T-helper 2 cell treated with Interferon-gamma antibody and Interleukin-4, amounts not matched to agents 5 μg/mL and 100 μg/mL, for 36 hours (primary cell): ENCODE results near the gene HMX1.

Source experiments
- DNase-seq: peaks from one replicate; pipeline ENCODE4 v3.0.0; 2021; ENCODE audit warnings: low spot score
- H3K27ac Mint-ChIP-seq: one replicate; pipeline ENCODE4 v1.8.0; 2021; ENCODE audit warnings: mild to moderate bottlenecking, mixed read lengths
- H3K27me3 Mint-ChIP-seq: one replicate; pipeline ENCODE4 v1.8.0; 2021; ENCODE audit warnings: low read depth, mixed read lengths
- H3K36me3 Mint-ChIP-seq: one replicate; pipeline ENCODE4 v1.8.0; 2021; ENCODE audit warnings: low read depth, mixed read lengths
- H3K4me1 Mint-ChIP-seq: one replicate; pipeline ENCODE4 v1.8.0; 2021; ENCODE audit warnings: low read depth, mixed read lengths
- H3K4me3 Mint-ChIP-seq: one replicate; pipeline ENCODE4 v1.8.0; 2022; ENCODE audit warnings: mild to moderate bottlenecking, moderate library complexity, mixed read lengths
- H3K9me3 Mint-ChIP-seq: one replicate; pipeline ENCODE4 v1.8.0; 2021; ENCODE audit warnings: mixed read lengths

Gene HMX1

GRCh38 chr4:8892556-8893226 lies 21.1 kb upstream of the HMX1 start:
- no peak for DNase-seq
- no peak overlapping the region for H3K4me3 Mint-ChIP-seq
- H3K27ac Mint-ChIP-seq: no peak overlapping the region
- H3K4me1 Mint-ChIP-seq: no peaks in the 10 kb centered on the region
- H3K36me3 Mint-ChIP-seq: no peaks in the 10 kb centered on the region
- peaks cover 49% of the 10 kb centered on the region for H3K27me3 Mint-ChIP-seq
- H3K9me3 Mint-ChIP-seq: no peaks in the 10 kb centered on the region

DNA sequence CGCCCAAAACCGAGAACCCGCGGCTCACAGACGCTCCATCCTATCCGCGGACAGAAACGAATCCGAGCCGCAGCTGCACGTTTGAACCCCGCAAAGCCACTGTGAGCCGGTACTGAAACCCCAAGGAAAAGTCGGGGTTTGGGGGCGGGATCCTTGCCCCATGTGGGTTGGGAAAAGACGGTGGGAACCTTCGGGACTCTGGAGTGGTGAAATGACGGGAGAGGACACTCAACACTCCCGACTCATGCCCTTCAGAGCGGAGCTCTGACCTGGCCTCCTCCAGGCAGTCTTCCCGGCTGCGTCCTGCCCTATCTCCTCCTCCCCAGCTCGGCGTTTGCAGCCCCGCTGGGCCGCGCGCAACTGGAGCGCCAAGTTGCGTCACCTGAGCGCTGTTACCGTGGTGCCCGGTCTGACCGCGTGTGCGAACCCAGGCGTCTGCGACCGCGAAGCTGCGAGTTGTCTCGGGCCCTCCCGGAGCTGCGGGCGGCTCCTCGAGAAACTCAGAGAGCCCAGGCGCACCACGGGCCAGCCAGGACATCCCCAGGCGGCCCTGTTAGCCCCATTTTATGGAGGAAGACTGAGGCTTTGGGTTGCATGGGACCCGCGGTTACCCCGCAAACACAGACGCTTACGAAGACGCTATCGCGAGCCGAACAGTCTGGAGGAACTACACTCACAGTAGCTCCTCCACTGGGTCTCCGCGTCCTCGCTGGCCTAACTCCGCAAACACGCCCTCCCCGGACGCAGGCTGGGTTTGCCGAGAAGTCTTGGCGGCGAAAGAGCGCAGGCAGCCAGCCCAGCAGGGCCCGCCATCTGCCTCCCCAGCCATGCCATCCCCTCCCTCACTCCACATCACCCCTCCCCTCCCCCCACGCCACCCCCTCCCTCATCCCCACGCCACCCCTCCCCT lies 20.3 kb upstream of the HMX1 start:
- H3K9me3 Mint-ChIP-seq: no peaks in the 10 kb centered on the region
- H3K27ac Mint-ChIP-seq: no peak overlapping the region
- DNase-seq: no peak
- no peak overlapping the region for H3K4me3 Mint-ChIP-seq
- no peaks in the 10 kb centered on the region for H3K36me3 Mint-ChIP-seq
- no peaks in the 10 kb centered on the region for H3K4me1 Mint-ChIP-seq
- peaks cover 51% of the 10 kb centered on the region for H3K27me3 Mint-ChIP-seq

DNA sequence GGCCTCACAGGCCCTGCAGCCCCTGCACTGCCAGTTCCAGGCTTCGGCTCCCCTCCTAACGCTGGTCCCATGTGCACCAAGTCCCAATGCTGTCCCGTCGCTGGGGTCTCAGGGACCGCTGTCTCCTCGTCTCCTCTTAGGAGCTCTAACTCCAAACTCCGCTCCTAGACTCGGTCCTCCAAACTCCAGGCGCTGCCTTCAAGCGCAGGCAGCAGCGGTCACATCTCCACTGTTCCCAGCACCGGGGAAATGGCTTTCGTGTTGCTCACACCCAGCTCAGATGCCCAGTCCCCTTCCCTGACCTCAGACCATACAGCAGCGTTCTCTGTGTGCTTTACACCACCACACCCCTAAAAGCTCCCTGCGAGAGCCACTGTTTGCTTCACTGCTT lies 19.6 kb upstream of the HMX1 start:
- peaks cover 51% of the 10 kb centered on the region for H3K27me3 Mint-ChIP-seq
- H3K27ac Mint-ChIP-seq: no peak overlapping the region
- H3K36me3 Mint-ChIP-seq: no peaks in the 10 kb centered on the region
- no peaks in the 10 kb centered on the region for H3K4me1 Mint-ChIP-seq
- no peak for DNase-seq
- no peaks in the 10 kb centered on the region for H3K9me3 Mint-ChIP-seq
- no peak overlapping the region for H3K4me3 Mint-ChIP-seq

- Mint-ChIP-seq H3K9me3 (no peaks in the 10 kb centered on the region), H3K27ac (no peak overlapping the region), H3K4me3 (no peak overlapping the region), H3K4me1 (no peaks in the 10 kb centered on the region), H3K36me3 (no peaks in the 10 kb centered on the region), H3K27me3 (peaks cover 44% of the 10 kb centered on the region)
- no peak for DNase-seq
Observed at GRCh38 chr4:8888856-8889255, 17.2 kb upstream of the HMX1 start.

GRCh38 chr4:8886612-8887406 lies 15.2 kb upstream of the HMX1 start:
- H3K9me3 Mint-ChIP-seq: no peaks in the 10 kb centered on the region

DNA sequence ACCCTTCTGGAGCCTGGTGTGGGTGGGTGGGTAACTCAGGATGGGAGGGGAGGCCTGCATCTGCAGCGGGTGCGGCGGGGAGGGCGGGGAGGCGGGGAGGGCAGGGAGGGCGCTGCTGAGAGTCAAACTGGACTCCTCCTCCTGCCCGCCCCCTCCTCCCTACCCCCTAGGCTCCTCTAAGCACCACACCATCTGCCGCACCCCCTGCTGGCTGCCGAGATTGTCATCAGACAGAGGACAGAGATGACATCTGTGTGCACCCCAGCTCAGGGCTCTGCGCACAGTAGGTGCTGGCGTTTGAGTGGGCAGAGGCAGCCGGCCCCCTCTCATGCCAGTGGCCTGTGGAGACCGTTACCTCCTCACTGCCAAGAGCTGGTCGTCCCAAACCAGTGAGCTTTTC lies 10.6 kb upstream of the HMX1 start:
- no peak for DNase-seq
- no peak overlapping the region for H3K4me3 Mint-ChIP-seq
- H3K4me1 Mint-ChIP-seq: no peaks in the 10 kb centered on the region
- H3K27ac Mint-ChIP-seq: no peak overlapping the region
- no peaks in the 10 kb centered on the region for H3K36me3 Mint-ChIP-seq
- no peaks in the 10 kb centered on the region for H3K9me3 Mint-ChIP-seq
- H3K27me3 Mint-ChIP-seq: peaks cover 10% of the 10 kb centered on the region

More at GRCh38 chr4:8886612-8887406, 15.2 kb upstream of the HMX1 start:
- Mint-ChIP-seq H3K27ac (no peak overlapping the region), H3K4me3 (no peak overlapping the region), H3K4me1 (no peaks in the 10 kb centered on the region), H3K36me3 (no peaks in the 10 kb centered on the region), H3K27me3 (peaks cover 34% of the 10 kb centered on the region)
- DNase-seq: no peak

DNA sequence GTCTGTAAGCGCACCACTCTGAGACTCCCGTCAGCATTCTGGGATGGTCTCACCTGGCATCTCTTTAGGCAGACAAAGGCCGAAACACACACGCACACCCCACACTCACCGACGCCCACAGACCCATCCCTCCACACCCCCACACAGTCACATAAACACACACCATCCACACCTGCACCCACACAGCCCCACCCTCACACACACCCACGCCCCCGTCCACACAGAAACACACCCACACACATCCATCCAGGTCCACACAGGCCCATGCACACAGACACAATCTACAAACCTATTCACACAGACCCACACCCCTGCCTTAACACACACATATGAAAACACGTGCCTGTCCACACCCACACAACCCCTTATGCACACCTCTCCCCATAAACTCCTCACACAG lies 9.2 kb upstream of the HMX1 start:
- no peaks in the 10 kb centered on the region for H3K4me1 Mint-ChIP-seq
- no peak for DNase-seq
- H3K36me3 Mint-ChIP-seq: no peaks in the 10 kb centered on the region
- no peaks in the 10 kb centered on the region for H3K9me3 Mint-ChIP-seq
- H3K27me3 Mint-ChIP-seq: peaks cover 20% of the 10 kb centered on the region
- no peak overlapping the region for H3K27ac Mint-ChIP-seq
- no peak overlapping the region for H3K4me3 Mint-ChIP-seq

- no peak overlapping the region for H3K4me3 Mint-ChIP-seq
- peaks cover 32% of the 10 kb centered on the region for H3K27me3 Mint-ChIP-seq
- no peaks in the 10 kb centered on the region for H3K9me3 Mint-ChIP-seq
Observed at GRCh38 chr4:8879574-8879973, 7.9 kb upstream of the HMX1 start.

GRCh38 chr4:8878421-8878820 lies 6.8 kb upstream of the HMX1 start:
- H3K27me3 Mint-ChIP-seq: peaks cover 41% of the 10 kb centered on the region

More at GRCh38 chr4:8879574-8879973, 7.9 kb upstream of the HMX1 start:
- no peak overlapping the region for H3K27ac Mint-ChIP-seq
- no peaks in the 10 kb centered on the region for H3K4me1 Mint-ChIP-seq
- no peak for DNase-seq
- H3K36me3 Mint-ChIP-seq: peaks cover 3% of the 10 kb centered on the region

DNA sequence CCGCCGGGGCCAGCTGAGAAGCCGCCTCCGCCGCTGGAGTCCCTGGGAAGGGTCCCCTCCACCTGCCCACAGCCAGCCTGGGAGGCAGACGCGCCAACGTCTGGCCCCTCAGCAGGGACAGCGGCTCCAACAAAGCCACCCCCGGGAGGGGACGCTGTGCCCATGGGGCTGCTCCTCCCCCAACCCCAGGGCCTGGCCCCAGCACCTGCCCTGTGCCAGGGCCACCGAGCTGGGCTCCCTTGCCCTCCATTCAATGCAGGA lies 6.1 kb upstream of the HMX1 start:
- Mint-ChIP-seq H3K4me1 (no peaks in the 10 kb centered on the region), H3K27ac (no peak overlapping the region), H3K9me3 (no peaks in the 10 kb centered on the region), H3K4me3 (no peak overlapping the region), H3K36me3 (peaks cover 3% of the 10 kb centered on the region), H3K27me3 (peaks cover 48% of the 10 kb centered on the region)
- no peak for DNase-seq

More at GRCh38 chr4:8878421-8878820, 6.8 kb upstream of the HMX1 start:
- no peak for DNase-seq
- no peaks in the 10 kb centered on the region for H3K4me1 Mint-ChIP-seq
- H3K27ac Mint-ChIP-seq: no peak overlapping the region
- H3K36me3 Mint-ChIP-seq: peaks cover 3% of the 10 kb centered on the region
- H3K4me3 Mint-ChIP-seq: no peak overlapping the region
- no peaks in the 10 kb centered on the region for H3K9me3 Mint-ChIP-seq

- Mint-ChIP-seq H3K27me3 (peaks cover 53% of the 10 kb centered on the region), H3K4me3 (no peak overlapping the region), H3K9me3 (no peaks in the 10 kb centered on the region), H3K4me1 (no peaks in the 10 kb centered on the region), H3K27ac (no peak overlapping the region), H3K36me3 (peaks cover 3% of the 10 kb centered on the region)
- no peak for DNase-seq
Observed at GRCh38 chr4:8876982-8877779, 5.5 kb upstream of the HMX1 start.

GRCh38 chr4:8874896-8875680 lies 3.4 kb upstream of the HMX1 start:
- no peak overlapping the region for H3K4me3 Mint-ChIP-seq
- peaks cover 64% of the 10 kb centered on the region for H3K27me3 Mint-ChIP-seq
- H3K27ac Mint-ChIP-seq: no peak overlapping the region
- no peaks in the 10 kb centered on the region for H3K4me1 Mint-ChIP-seq
- DNase-seq: no peak
- H3K9me3 Mint-ChIP-seq: no peaks in the 10 kb centered on the region
- H3K36me3 Mint-ChIP-seq: peaks cover 3% of the 10 kb centered on the region
